Mesenchymal stem cell (in vitro differentiated cells and primary cell): Measurements from ENCODE around the gene GRHL3.

Source experiments
- DNase-seq: peaks from one replicate; pipeline ENCODE4 v3.0.0-alpha.2; 2013
- H2AFZ ChIP-seq: one replicate; pipeline ENCODE4 v1.6.1; 2013; ENCODE audit warnings: low read depth, mild to moderate bottlenecking, control low read depth, inconsistent platforms, low read length, moderate library complexity
- H2AK5ac ChIP-seq: 2 replicates; pipeline ENCODE4 v1.6.1; 2013; ENCODE audit warnings: low read length, moderate library complexity, mild to moderate bottlenecking, inconsistent platforms; ENCODE audit not compliant: severe bottlenecking
- H2BK120ac ChIP-seq: one replicate; pipeline ENCODE4 v1.6.1; 2013; ENCODE audit warnings: low read depth, mild to moderate bottlenecking, inconsistent platforms, low read length, moderate library complexity
- H2BK12ac ChIP-seq, 2 experiments: one replicate each; pipeline ENCODE4 v1.6.1; 2013; ENCODE audit warnings: inconsistent platforms in 2 of 2, low read length in 2 of 2, mild to moderate bottlenecking in 2 of 2, moderate library complexity in 2 of 2, control low read depth in 1 of 2
- H2BK15ac ChIP-seq: one replicate; pipeline ENCODE4 v1.6.1; 2013; ENCODE audit warnings: mild to moderate bottlenecking, low read depth, inconsistent platforms; ENCODE audit not compliant: poor library complexity, severe bottlenecking
- H2BK5ac ChIP-seq: 2 replicates; pipeline ENCODE4 v1.6.1; 2013; ENCODE audit warnings: low read depth, mild to moderate bottlenecking, low read length, control low read depth, inconsistent platforms; ENCODE audit not compliant: poor library complexity, severe bottlenecking
- H3K14ac ChIP-seq, 2 experiments: one replicate each; pipeline ENCODE4 v1.6.1; 2013; ENCODE audit warnings: inconsistent platforms in 2 of 2, low read length in 2 of 2, control low read depth in 1 of 2, mild to moderate bottlenecking in 1 of 2, moderate library complexity in 1 of 2
- H3K18ac ChIP-seq, 2 experiments: one replicate each; pipeline ENCODE4 v1.6.1; 2013; ENCODE audit warnings: inconsistent platforms in 2 of 2, low read length in 2 of 2, control low read depth in 1 of 2, low read depth in 1 of 2, mild to moderate bottlenecking in 1 of 2
- H3K23ac ChIP-seq, 2 experiments: one replicate each; pipeline ENCODE4 v1.6.1; 2013; ENCODE audit warnings: inconsistent platforms in 2 of 2, low read length in 2 of 2, mild to moderate bottlenecking in 2 of 2, moderate library complexity in 2 of 2, control low read depth in 1 of 2
- H3K27ac ChIP-seq: 2 replicates; pipeline ENCODE4 v1.5.1; 2013; ENCODE audit warnings: mild to moderate bottlenecking, moderate library complexity, low read length, control low read depth, inconsistent platforms; ENCODE audit not compliant: poor library complexity, severe bottlenecking
- H3K27me3 ChIP-seq, 2 experiments: 2 replicates each; pipeline versions ENCODE4 v1.6.1 to v1.7.0; 2013; ENCODE audit warnings: low read length in 2 of 2, mild to moderate bottlenecking in 2 of 2, moderate library complexity in 2 of 2, control low read depth in 1 of 2, inconsistent platforms in 1 of 2; ENCODE audit not compliant: control insufficient read depth in 1 of 2, insufficient read depth in 1 of 2
- H3K36me3 ChIP-seq, 2 experiments: 2 replicates each; pipeline versions ENCODE4 v1.6.1 to v1.7.0; 2013; ENCODE audit warnings: low read length in 2 of 2, control low read depth in 1 of 2, inconsistent platforms in 1 of 2, low read depth in 1 of 2, mild to moderate bottlenecking in 1 of 2; ENCODE audit not compliant: insufficient read depth in 2 of 2, control insufficient read depth in 1 of 2
- H3K4ac ChIP-seq, 2 experiments: one replicate each; pipeline ENCODE4 v1.6.1; 2013; ENCODE audit warnings: inconsistent platforms in 2 of 2, low read length in 2 of 2, mild to moderate bottlenecking in 2 of 2, moderate library complexity in 2 of 2, control low read depth in 1 of 2, low read depth in 1 of 2
- H3K4me1 ChIP-seq: 2 replicates; pipeline ENCODE4 v1.6.1; 2013; ENCODE audit warnings: low read depth, low read length, control low read depth; ENCODE audit not compliant: control insufficient read depth, insufficient read depth
- H3K4me2 ChIP-seq: 2 replicates; pipeline ENCODE4 v1.6.1; 2013; ENCODE audit warnings: low read length, mild to moderate bottlenecking, inconsistent platforms; ENCODE audit not compliant: poor library complexity, severe bottlenecking
- H3K4me3 ChIP-seq, 2 experiments: 2 replicates each; pipeline versions ENCODE4 v1.5.1 to v1.7.0; 2013; ENCODE audit warnings: low read length in 2 of 2, mild to moderate bottlenecking in 2 of 2, control low read depth in 1 of 2, low read depth in 1 of 2; ENCODE audit not compliant: insufficient read depth in 1 of 2
- H3K79me1 ChIP-seq: replicated peaks from 2 replicates; pipeline ENCODE4 v1.6.1; 2013; ENCODE audit warnings: mild to moderate bottlenecking, control low read depth, low read length, inconsistent platforms; ENCODE audit not compliant: poor library complexity, severe bottlenecking
- H3K9ac ChIP-seq: 2 replicates; pipeline ENCODE4 v1.7.0; 2013; ENCODE audit warnings: mild to moderate bottlenecking, low read length, moderate library complexity
- H3K9me3 ChIP-seq: 2 replicates; pipeline ENCODE4 v1.7.0; 2013; ENCODE audit warnings: mild to moderate bottlenecking, low read length; ENCODE audit not compliant: control insufficient read depth
- H4K8ac ChIP-seq: one replicate; pipeline ENCODE4 v1.6.1; 2013; ENCODE audit warnings: inconsistent platforms, mild to moderate bottlenecking, low read length, moderate library complexity
- H4K91ac ChIP-seq: one replicate; pipeline ENCODE4 v1.6.1; 2013; ENCODE audit warnings: mild to moderate bottlenecking, low read length, inconsistent platforms
- WGBS: methylation state at CpG from one replicate; pipeline ENCODE4 v1.1.7; 2013; ENCODE audit warnings: mixed read lengths; 5-methylcytosine and 5-hydroxymethylcytosine counted together

Gene GRHL3

GRCh38 chr1:24289937-24290595 lies 29.1 kb upstream of the GRHL3 start:
- no peak overlapping the region for H2BK15ac ChIP-seq
- no peak overlapping the region for H2BK120ac ChIP-seq
- H3K27me3 ChIP-seq = peaks cover 5 to 27% of the 10 kb centered on the region in 2 experiments
- peak overlapping the region in 1 of 2 experiments; percentile 15 for H3K4ac ChIP-seq
- peak; percentile 82 for DNase-seq
- 85% methylated on average over 15 of the region's 15 CpGs for WGBS
- H3K14ac ChIP-seq = no peak overlapping the region
- no peak overlapping the region for H4K91ac ChIP-seq
- no peak overlapping the region for H4K8ac ChIP-seq
- peak overlapping the region; percentile 42 for H3K9ac ChIP-seq
- H3K18ac ChIP-seq = no peak overlapping the region
- no peaks in the 10 kb centered on the region for H3K79me1 ChIP-seq
- H3K27ac ChIP-seq = no peak overlapping the region
- peaks cover 8% of the 10 kb centered on the region for H3K4me1 ChIP-seq
- H2BK5ac ChIP-seq = no peak overlapping the region
- H2BK12ac ChIP-seq = peak overlapping the region in 1 of 2 experiments; percentile 18
- no peak overlapping the region for H3K23ac ChIP-seq
- no peaks in the 10 kb centered on the region for H3K36me3 ChIP-seq
- no peak overlapping the region for H2AK5ac ChIP-seq
- H3K4me2 ChIP-seq = no peak overlapping the region
- H3K4me3 ChIP-seq = no peak overlapping the region
- no peaks in the 10 kb centered on the region for H3K9me3 ChIP-seq
- H2AFZ ChIP-seq = no peak overlapping the region

- Histone ChIP-seq H2BK12ac (peak overlapping the region in 1 of 2 experiments; percentile 3), H3K14ac (no peak overlapping the region), H2BK15ac (peak overlapping the region; percentile 95), H3K9me3 (no peaks in the 10 kb centered on the region), H3K27me3 (peaks cover 5 to 19% of the 10 kb centered on the region in 2 experiments), H2BK120ac (no peak overlapping the region), H3K4me3 (no peak overlapping the region), H3K9ac (no peak overlapping the region), H3K18ac (peak overlapping the region in 1 of 2 experiments; percentile 60), H3K79me1 (no peaks in the 10 kb centered on the region), H3K27ac (no peak overlapping the region), H3K4me2 (no peak overlapping the region), H2BK5ac (no peak overlapping the region), H4K91ac (peak overlapping the region; percentile 19), H3K23ac (no peak overlapping the region), H4K8ac (peak overlapping the region; percentile 43), H3K36me3 (no peaks in the 10 kb centered on the region), H3K4me1 (peaks cover 8% of the 10 kb centered on the region), H2AK5ac (no peak overlapping the region), H3K4ac (peak overlapping the region in 1 of 2 experiments; percentile 76), H2AFZ (no peak overlapping the region)
- DNase-seq = no peak
- WGBS = 90% methylated on average over 8 of the region's 8 CpGs
Measured at GRCh38 chr1:24290933-24291487, 28.1 kb upstream of the GRHL3 start.

GRCh38 chr1:24292103-24292502 lies 27.1 kb upstream of the GRHL3 start:
- Histone ChIP-seq H2AK5ac (no peak overlapping the region), H3K23ac (no peak overlapping the region), H2BK120ac (no peak overlapping the region), H2BK12ac (peak overlapping the region; percentile 10 to 28), H3K14ac (no peak overlapping the region), H3K79me1 (no peaks in the 10 kb centered on the region), H3K9me3 (no peaks in the 10 kb centered on the region), H3K4me2 (no peak overlapping the region), H3K4me1 (peaks cover 8% of the 10 kb centered on the region), H3K18ac (no peak overlapping the region), H2BK5ac (no peak overlapping the region), H3K4me3 (no peak overlapping the region), H3K36me3 (no peaks in the 10 kb centered on the region), H4K8ac (no peak overlapping the region), H3K27me3 (peaks cover 5 to 17% of the 10 kb centered on the region in 2 experiments), H2AFZ (no peak overlapping the region), H3K27ac (no peak overlapping the region), H2BK15ac (peak overlapping the region; percentile 95), H3K4ac (no peak overlapping the region), H4K91ac (no peak overlapping the region), H3K9ac (no peak overlapping the region)
- DNase-seq = no peak
- 97% methylated on average over 4 of the region's 4 CpGs for WGBS

- no peak overlapping the region for H3K4ac ChIP-seq
- H2BK120ac ChIP-seq = no peak overlapping the region
- 97% methylated on average over 8 of the region's 9 CpGs for WGBS
- no peak overlapping the region for H3K23ac ChIP-seq
- peaks cover 5 to 25% of the 10 kb centered on the region in 2 experiments for H3K27me3 ChIP-seq
- peak overlapping the region in 1 of 2 experiments; percentile 17 for H3K18ac ChIP-seq
- H3K9me3 ChIP-seq = no peaks in the 10 kb centered on the region
- H2AFZ ChIP-seq = no peak overlapping the region
- no peak overlapping the region for H3K4me2 ChIP-seq
- H3K79me1 ChIP-seq = no peaks in the 10 kb centered on the region
- H2BK15ac ChIP-seq = no peak overlapping the region
- no peak overlapping the region for H3K27ac ChIP-seq
- H3K4me1 ChIP-seq = peaks cover 8% of the 10 kb centered on the region
- H3K4me3 ChIP-seq = no peak overlapping the region
- DNase-seq = no peak
- no peak overlapping the region for H3K14ac ChIP-seq
- H3K36me3 ChIP-seq = no peaks in the 10 kb centered on the region
- no peak overlapping the region for H2AK5ac ChIP-seq
- peak overlapping the region; percentile 24 for H4K8ac ChIP-seq
- H2BK5ac ChIP-seq = no peak overlapping the region
- peak overlapping the region in 1 of 2 experiments; percentile 63 for H2BK12ac ChIP-seq
- no peak overlapping the region for H4K91ac ChIP-seq
- no peak overlapping the region for H3K9ac ChIP-seq
Measured at GRCh38 chr1:24292887-24293286, 26.3 kb upstream of the GRHL3 start.
